NCI-H2081 (cell line): ENCODE results near the gene PTPRA.
"Not testable (repeated sequence)": the region's sequence is repeated elsewhere in the genome, so short reads cannot be mapped to it uniquely, and the experiment has no call there.

Source experiments
- DNase-seq, 2 experiments: peaks; one replicate each; lab custom pipeline; 2025; lab: John Stamatoyannopoulos, UW

The PTPRA gene

GRCh38 chr20:3074812-3075211 is 201.5 kb downstream of the PTPRA start:
- DNase-seq: no peak

GRCh38 chr20:3075315-3075714 is 202.0 kb downstream of the PTPRA start:
- not testable (repeated sequence) for DNase-seq

DNA sequence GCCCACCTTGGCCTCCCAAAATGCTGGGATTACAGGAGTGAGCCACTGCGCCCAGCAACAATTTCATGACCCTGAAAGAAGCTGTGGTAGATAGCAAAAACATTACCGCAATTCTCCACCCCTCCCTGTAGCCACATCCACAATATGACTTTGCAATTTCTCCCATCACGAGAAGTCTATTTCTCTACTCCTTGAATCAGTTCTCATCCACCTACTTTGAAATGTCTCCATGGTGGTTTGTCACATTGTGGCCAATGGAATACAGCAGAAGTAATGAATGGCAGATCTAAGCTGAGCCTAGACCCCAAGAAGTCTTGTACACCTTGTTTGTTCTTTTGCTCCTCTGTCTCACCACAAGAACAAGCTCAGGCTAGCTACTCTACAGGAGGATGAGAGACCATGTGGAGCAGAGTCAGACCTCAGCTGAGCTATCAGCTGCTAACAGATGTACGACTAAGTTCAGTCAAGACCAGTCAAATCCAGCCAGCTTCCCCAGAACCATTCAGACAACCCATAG is 204.4 kb downstream of the PTPRA start:
- DNase-seq: no peak

DNA sequence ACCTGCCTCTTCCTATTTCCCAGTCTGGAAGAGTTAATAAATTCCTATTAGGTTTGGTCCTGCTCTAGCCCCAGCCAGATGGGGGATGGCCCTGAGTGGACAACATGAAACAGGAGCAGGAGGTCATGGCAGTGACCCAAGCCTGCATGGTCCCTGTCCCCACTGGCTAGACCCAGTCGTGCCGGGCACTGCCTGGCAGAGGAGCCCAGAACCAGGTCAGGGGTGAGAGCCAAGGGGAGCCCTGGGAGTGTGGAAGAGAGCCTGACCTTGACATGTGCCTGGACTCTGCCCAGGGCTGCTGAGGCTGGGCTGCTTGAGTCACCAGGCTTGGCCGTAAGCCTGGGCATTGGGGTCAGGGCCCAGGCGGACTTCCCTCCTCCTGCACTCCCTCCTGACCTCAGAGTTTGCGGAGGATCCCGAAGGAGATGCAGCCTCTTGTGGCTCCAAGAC is 207.7 kb downstream of the PTPRA start:
- DNase-seq: no peak

- DNase-seq: no peak
Observed at GRCh38 chr20:3081641-3082040, 208.4 kb downstream of the PTPRA start.

- no peak for DNase-seq
Observed at GRCh38 chr20:3082306-3082951, 209.1 kb downstream of the PTPRA start.

- DNase-seq: no peak
Observed at GRCh38 chr20:3082955-3083952, 210.0 kb downstream of the PTPRA start.

GRCh38 chr20:3084283-3084985 is 211.2 kb downstream of the PTPRA start, which contains the start of gene AVP:
Gene AVP, minus strand, starts transcription at chr20:3084724. Its CDS starts 50 bp downstream, at chr20:3084674.
- no peak for DNase-seq

GRCh38 chr20:3084986-3085360 is 211.7 kb downstream of the PTPRA start:
- no peak for DNase-seq

GRCh38 chr20:3085571-3086072 is 212.3 kb downstream of the PTPRA start:
- DNase-seq: no peak

DNA sequence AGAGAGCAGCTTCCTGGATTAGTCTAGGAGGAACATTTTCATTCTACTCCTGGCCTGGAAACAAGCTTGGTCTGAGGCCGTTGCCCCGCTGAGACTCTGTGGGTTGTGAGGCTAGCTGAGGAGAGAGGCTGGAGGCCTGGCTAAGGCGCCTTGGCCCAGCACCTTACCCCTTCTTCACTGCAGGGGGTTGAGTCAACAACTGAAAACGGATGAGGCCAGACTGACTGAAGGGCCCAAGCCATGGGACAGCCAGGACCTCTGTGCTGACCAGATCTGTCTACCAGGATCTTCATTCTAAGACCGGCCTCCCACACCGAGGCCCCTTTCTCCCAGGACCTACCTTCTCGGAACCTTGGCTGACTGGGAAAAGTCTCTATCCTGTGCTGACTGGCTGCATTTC is 214.8 kb downstream of the PTPRA start:
- no peak for DNase-seq
